ENCODE results near the gene SRC.

GRCh38 chr20:37396416-37397075 is 50.6 kb downstream of the SRC start:
- TF ChIP-seq, protein P1, sequence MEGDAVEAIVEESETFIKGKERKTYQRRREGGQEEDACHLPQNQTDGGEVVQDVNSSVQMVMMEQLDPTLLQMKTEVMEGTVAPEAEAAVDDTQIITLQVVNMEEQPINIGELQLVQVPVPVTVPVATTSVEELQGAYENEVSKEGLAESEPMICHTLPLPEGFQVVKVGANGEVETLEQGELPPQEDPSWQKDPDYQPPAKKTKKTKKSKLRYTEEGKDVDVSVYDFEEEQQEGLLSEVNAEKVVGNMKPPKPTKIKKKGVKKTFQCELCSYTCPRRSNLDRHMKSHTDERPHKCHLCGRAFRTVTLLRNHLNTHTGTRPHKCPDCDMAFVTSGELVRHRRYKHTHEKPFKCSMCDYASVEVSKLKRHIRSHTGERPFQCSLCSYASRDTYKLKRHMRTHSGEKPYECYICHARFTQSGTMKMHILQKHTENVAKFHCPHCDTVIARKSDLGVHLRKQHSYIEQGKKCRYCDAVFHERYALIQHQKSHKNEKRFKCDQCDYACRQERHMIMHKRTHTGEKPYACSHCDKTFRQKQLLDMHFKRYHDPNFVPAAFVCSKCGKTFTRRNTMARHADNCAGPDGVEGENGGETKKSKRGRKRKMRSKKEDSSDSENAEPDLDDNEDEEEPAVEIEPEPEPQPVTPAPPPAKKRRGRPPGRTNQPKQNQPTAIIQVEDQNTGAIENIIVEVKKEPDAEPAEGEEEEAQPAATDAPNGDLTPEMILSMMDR (conservative IDR thresholded peaks at IDR 0.05; ENCODE audit: low read depth, low read length), result no peak
- no peak for TF ChIP-seq EZH2 (IDR thresholded peaks at IDR 0.05; ENCODE audit: low read length, unreplicated experiment)
- no peak for TF ChIP-seq EZH2phosphoT487 (IDR thresholded peaks at IDR 0.05; ENCODE audit: borderline replicate concordance, low read length)

Data from PC-3 (cell line).